Pancreas (tissue), 10 donors: ENCODE data around the gene ADNP. TPM values are rescaled to one million over a fixed set of nuclear protein-coding genes. Genes with fewer than 3 reads are reported as not detected.
A peak's percentile ranks its signal among the peaks of the same experiment; 100 is the strongest.

Experiments used
- ATAC-seq, 4 donors: fragments of 200-7000 bp; cut with Tn5 transposase; one replicate each; pipeline versions ENCODE4 v1.8.0 to v1.9.1; 2020; ENCODE audit warnings: mild to moderate bottlenecking in 4 of 4, moderate library complexity in 4 of 4
- DNase-seq, 6 donors: peaks; one replicate each; pipeline ENCODE4 v3.0.0-alpha.2; 2020
- FAIRE-seq: peaks from 2 replicates; lab custom pipeline; 2012; peaks lifted over from hg19 to GRCh38; lab: Jason Lieb, UNC
- H3K27ac ChIP-seq, 4 donors: fragments of 200-600 bp; sonication (generic); 1 replicate in 3 of 4; 2 replicates in 1 of 4; pipeline versions ENCODE4 v1.5.0 to v1.8.0; 2020
- H3K27me3 ChIP-seq, 4 donors: fragments of 200-600 bp; one replicate each; pipeline ENCODE4 v1.8.0; 2021
- H3K36me3 ChIP-seq, 3 donors: fragments of 200-600 bp; sonication (generic) in 1 of 3; one replicate each; pipeline versions ENCODE4 v1.5.0 to v1.8.0; 2020 to 2021
- H3K4me1 ChIP-seq, 3 donors: fragments of 200-600 bp; one replicate each; pipeline ENCODE4 v1.8.0; 2021
- H3K4me3 ChIP-seq, 4 donors: fragments of 200-600 bp; sonication (generic) in 2 of 4; one replicate each; pipeline versions ENCODE4 v1.5.0 to v1.8.0; 2020 to 2021
- H3K9me3 ChIP-seq, 4 donors: fragments of 200-600 bp; one replicate each; pipeline ENCODE4 v1.8.0; 2021
- CTCF ChIP-seq, 4 donors: fragments of 200-600 bp; sonication (generic) in 3 of 4; IDR thresholded peaks; one replicate each; pipeline versions ENCODE4 v1.5.0 to v1.8.0; 2021; ENCODE audit warnings: antibody characterized with exemption in 4 of 4
- WGBS, 2 donors: extraction: QIAGEN DNeasy Blood & Tissue Kit; methylation state at CpG; one replicate each; pipeline ENCODE4 v1.1.7; 2013; 5-methylcytosine and 5-hydroxymethylcytosine counted together
- intact Hi-C, 3 donors: fragments of 100-400 bp; cut with DNase I; formaldehyde crosslinking; loops; one replicate each; pipeline versions ENCODE4 v1.11.1 to v1.14.2; 2022
- polyA plus RNA-seq, 2 donors: library from polyadenylated mRNA; stranded (reverse); fragments of 200-250 nt; gene quantifications; one replicate each; pipeline ENCODE4 v1.2.3, GENCODE V29; 2013
- total RNA-seq, 6 donors: library from RNA; stranded (reverse); fragmentation: NEBNext Ultra II Directional in 4 of 6; extraction: Animal tissue kit (Norgen Biotek cat#: 25700) in 4 of 6; gene quantifications; one replicate each; pipeline versions ENCODE4 v1.2.1 to v1.2.4, GENCODE V29; 2021 to 2023
- donor health status: healthy with polysubstance abuse.
- donor health status: DM: no; HTN: no; CAD: no; lungs with moderate emphysema.
- donor health status: DM: no; HTN: no; CAD: no.
- donor health status: control.
- donor health status: control.
- donor health status: Bipolar disorder and iron deficiency.
- donor health status: DM: yes; HTN: yes; CAD: no.
- donor health status: DM: no; HTN: no; CAD: no.
- donor health status: DM: no; HTN: no; CAD: no.
- donor health status: DM: yes; HTN: yes; CAD: no.

The ADNP gene
- total and polyA plus RNA-seq, 8 donors: 17.8 to 33.8 (median 20.5) TPM

DNA sequence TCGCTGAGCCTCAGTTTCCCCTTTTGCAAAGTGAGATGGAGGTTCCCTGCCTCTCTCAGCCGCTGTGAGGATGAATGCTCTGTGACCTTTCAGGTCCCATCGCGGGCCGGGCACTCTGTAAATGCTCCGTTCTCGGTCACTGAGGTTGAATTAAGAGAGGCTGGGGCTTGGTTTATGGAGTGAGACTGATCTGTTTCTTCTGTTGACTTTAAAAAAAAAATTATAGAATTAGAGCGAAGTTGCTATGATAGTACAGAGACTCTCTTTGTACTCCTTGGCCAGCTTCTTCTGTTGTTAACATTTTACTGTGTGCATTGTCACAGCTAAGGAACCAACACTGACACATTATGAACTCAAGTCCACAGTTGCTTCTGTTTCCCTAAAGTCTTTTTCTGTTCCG is 64.4 kb downstream of the ADNP start:
- 91 to 96% methylated on average over 9 of the region's 9 CpGs for WGBS, 2 donors
- TF ChIP-seq CTCF (IDR thresholded peaks at IDR 0.05): no peak
- H3K9me3 ChIP-seq: no peaks in the 10 kb centered on the region
- H3K27me3 ChIP-seq: no peaks in the 10 kb centered on the region
- H3K4me3 ChIP-seq: no peak overlapping the region
- DNase-seq: peak in 1 of 6 donors; percentile 21
- no peak for FAIRE-seq
- H3K4me1 ChIP-seq: no peaks in the 10 kb centered on the region
- H3K27ac ChIP-seq: no peak overlapping the region
- ATAC-seq: no peak
- intact Hi-C loops: no loop called here
- H3K36me3 ChIP-seq: no peaks in the 10 kb centered on the region

GRCh38 chr20:50866036-50866685 is 65.1 kb downstream of the ADNP start:
- no peak for TF ChIP-seq CTCF (IDR thresholded peaks at IDR 0.05)
- Histone ChIP-seq H3K27ac (no peak overlapping the region), H3K27me3 (no peaks in the 10 kb centered on the region), H3K4me3 (no peak overlapping the region), H3K4me1 (no peaks in the 10 kb centered on the region), H3K9me3 (no peaks in the 10 kb centered on the region), H3K36me3 (no peaks in the 10 kb centered on the region)
- intact Hi-C loops: no loop called here
- peak in 1 of 6 donors; percentile 39 for DNase-seq
- FAIRE-seq: no peak
- ATAC-seq: no peak
- 80 to 82% methylated on average over 12 of the region's 12 CpGs for WGBS, 2 donors

DNA sequence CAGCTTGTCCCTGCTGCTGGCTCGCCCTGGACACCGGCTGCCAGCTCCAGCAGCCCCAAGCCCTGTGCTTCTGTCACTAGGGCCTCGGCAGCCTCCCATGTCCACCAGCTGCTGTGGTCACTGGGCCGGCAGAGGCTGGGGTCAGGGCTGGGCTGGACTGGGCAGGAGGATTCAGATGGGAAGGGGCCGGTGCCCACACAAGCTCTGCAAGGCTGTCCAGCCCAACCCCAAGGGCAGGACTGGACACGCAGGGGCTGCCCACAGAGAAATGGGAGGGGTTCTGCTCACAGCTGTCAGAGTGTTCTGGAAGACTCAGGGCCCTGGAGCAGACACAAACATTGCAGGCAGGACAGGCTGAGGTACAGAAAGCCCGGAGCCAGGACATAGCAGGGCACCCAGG is 65.6 kb downstream of the ADNP start:
- DNase-seq: peak in 1 of 6 donors; percentile 36
- Histone ChIP-seq H3K9me3 (no peaks in the 10 kb centered on the region), H3K27me3 (no peaks in the 10 kb centered on the region), H3K4me3 (no peak overlapping the region), H3K36me3 (no peaks in the 10 kb centered on the region), H3K4me1 (no peaks in the 10 kb centered on the region), H3K27ac (no peak overlapping the region)
- WGBS, 2 donors: 77 to 94% methylated on average over 7 of the region's 7 CpGs
- intact Hi-C loops: no loop called here
- TF ChIP-seq CTCF (IDR thresholded peaks at IDR 0.05): no peak
- no peak for ATAC-seq
- FAIRE-seq: no peak

- WGBS, 2 donors: 88 to 91% methylated on average over 6 of the region's 6 CpGs
- ATAC-seq (no peak), DNase-seq (no peak), FAIRE-seq (no peak)
- Histone ChIP-seq H3K36me3 (no peaks in the 10 kb centered on the region), H3K27me3 (no peaks in the 10 kb centered on the region), H3K4me1 (no peaks in the 10 kb centered on the region), H3K4me3 (no peak overlapping the region), H3K9me3 (no peaks in the 10 kb centered on the region), H3K27ac (no peak overlapping the region)
- no peak for TF ChIP-seq CTCF (IDR thresholded peaks at IDR 0.05)
- intact Hi-C loops: no loop called here
Observed at GRCh38 chr20:50865114-50865513, 66.1 kb downstream of the ADNP start.

DNA sequence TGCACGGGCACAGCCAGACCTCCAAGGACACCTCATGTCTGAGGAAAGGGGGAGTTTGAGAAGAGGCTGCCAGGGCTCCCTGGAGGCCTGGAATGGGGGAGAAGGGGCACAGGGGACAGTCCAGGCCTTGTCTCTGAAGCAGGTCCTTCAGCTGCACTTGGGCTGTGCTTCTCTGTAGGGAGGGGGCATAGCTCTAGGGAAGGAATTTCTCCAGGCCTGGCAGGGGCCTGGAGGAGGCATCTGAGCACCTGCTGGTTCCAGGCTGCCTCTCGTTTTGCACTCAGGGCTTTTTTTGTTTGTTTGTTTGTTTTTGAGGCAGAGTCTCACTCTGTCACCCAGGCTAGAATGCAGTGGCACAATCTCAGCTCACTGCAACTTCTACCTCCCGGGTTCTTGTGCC is 68.7 kb downstream of the ADNP start:
- Histone ChIP-seq H3K27me3 (no peaks in the 10 kb centered on the region), H3K36me3 (no peaks in the 10 kb centered on the region), H3K4me1 (no peaks in the 10 kb centered on the region), H3K4me3 (no peak overlapping the region), H3K9me3 (no peaks in the 10 kb centered on the region), H3K27ac (no peak overlapping the region)
- DNase-seq (no peak), ATAC-seq (no peak), FAIRE-seq (no peak)
- TF ChIP-seq CTCF (IDR thresholded peaks at IDR 0.05): no peak
- intact Hi-C loops: no loop called here
- WGBS, 2 donors: 58 to 74% methylated on average over 3 of the region's 3 CpGs
